Adrenal gland (tissue), 5 donors: ENCODE results near the gene MOCS3.

Experiments
- CTCF ChIP-seq, 6 experiments: fragments of 450-650 bp in 4 of 6; fragments of 200-600 bp in 2 of 6; sonication (generic) in 1 of 6; IDR thresholded peaks; 1 replicate in 5 of 6; 2 replicates in 1 of 6; pipeline versions ENCODE4 v1.5.1 to v1.8.0; 2016 to 2021; ENCODE audit warnings: antibody characterized with exemption in 6 of 6, mild to moderate bottlenecking in 2 of 6, moderate library complexity in 1 of 6
- POLR2A ChIP-seq, 2 donors: fragments of 450-650 bp; IDR thresholded peaks; one replicate each; pipeline ENCODE4 v1.6.1; 2017; ENCODE audit warnings: antibody characterized with exemption in 2 of 2, mild to moderate bottlenecking in 2 of 2, moderate library complexity in 1 of 2
- donor health status: DM: no; HTN: no; CAD: no.

- TF ChIP-seq CTCF (IDR thresholded peaks at IDR 0.05): no peak
- TF ChIP-seq POLR2A (IDR thresholded peaks at IDR 0.05): no peak
Observed at GRCh38 chr20:51003753-51004152, 45.1 kb downstream of the MOCS3 start.
